HG02763 (cell line): Measurements from ENCODE around the gene SCN4B.

Experiments used
- ATAC-seq: cut with Tn5 transposase; IDR thresholded peaks from one replicate; pipeline ENCODE4 v1.9.1; 2021; ENCODE audit warnings: mild to moderate bottlenecking, moderate library complexity; ENCODE audit not compliant: unreplicated experiment

SCN4B gene

GRCh38 chr11:118154641-118155040 is 2.0 kb upstream of the SCN4B start:
- no peak for ATAC-seq

- ATAC-seq = no peak
Observed at GRCh38 chr11:118153976-118154375, 1.4 kb upstream of the SCN4B start.

- no peak for ATAC-seq
Observed at GRCh38 chr11:118153516-118153915, 893 bp upstream of the SCN4B start.

- no peak for ATAC-seq
Observed at GRCh38 chr11:118152020-118152551, 537 bp downstream of the SCN4B start.

GRCh38 chr11:118151431-118151830 is 1.2 kb downstream of the SCN4B start:
- no peak for ATAC-seq

- no peak for ATAC-seq
Observed at GRCh38 chr11:118149493-118149892, 3.1 kb downstream of the SCN4B start.

GRCh38 chr11:118148856-118149255 is 3.8 kb downstream of the SCN4B start:
- ATAC-seq = no peak

GRCh38 chr11:118148240-118148639 is 4.4 kb downstream of the SCN4B start:
- no peak for ATAC-seq

- ATAC-seq = no peak
Observed at GRCh38 chr11:118147502-118147901, 5.1 kb downstream of the SCN4B start.

GRCh38 chr11:118146554-118146953 is 6.1 kb downstream of the SCN4B start:
- no peak for ATAC-seq

- ATAC-seq = peak; percentile 75
Observed at GRCh38 chr11:118145285-118146227, 7.1 kb downstream of the SCN4B start.

- no peak for ATAC-seq
Observed at GRCh38 chr11:118144301-118145268, 8.0 kb downstream of the SCN4B start.

GRCh38 chr11:118143661-118144185 is 8.9 kb downstream of the SCN4B start:
- no peak for ATAC-seq

- ATAC-seq = no peak
Observed at GRCh38 chr11:118142809-118143208, 9.8 kb downstream of the SCN4B start.

GRCh38 chr11:118142081-118142480 is 10.5 kb downstream of the SCN4B start:
- ATAC-seq = no peak

GRCh38 chr11:118139578-118139977 is 13.0 kb downstream of the SCN4B start:
- no peak for ATAC-seq

- ATAC-seq = no peak
Observed at GRCh38 chr11:118138839-118139420, 13.7 kb downstream of the SCN4B start.

GRCh38 chr11:118136801-118137200 is 15.8 kb downstream of the SCN4B start:
- ATAC-seq = no peak

GRCh38 chr11:118136341-118136740 is 16.3 kb downstream of the SCN4B start:
- no peak for ATAC-seq

- no peak for ATAC-seq
Observed at GRCh38 chr11:118135796-118136165, 16.8 kb downstream of the SCN4B start.
